ENCODE data around the gene PSTPIP2. TPM values are rescaled to one million over a fixed set of nuclear protein-coding genes. Genes with fewer than 3 reads are reported as not detected.
"Not testable (repeated sequence)": the region's sequence is repeated elsewhere in the genome, so short reads cannot be mapped to it uniquely, and the experiment has no call there.

Gene PSTPIP2
- total RNA-seq, 1 donor from 2014 or later = 3.8 TPM

DNA sequence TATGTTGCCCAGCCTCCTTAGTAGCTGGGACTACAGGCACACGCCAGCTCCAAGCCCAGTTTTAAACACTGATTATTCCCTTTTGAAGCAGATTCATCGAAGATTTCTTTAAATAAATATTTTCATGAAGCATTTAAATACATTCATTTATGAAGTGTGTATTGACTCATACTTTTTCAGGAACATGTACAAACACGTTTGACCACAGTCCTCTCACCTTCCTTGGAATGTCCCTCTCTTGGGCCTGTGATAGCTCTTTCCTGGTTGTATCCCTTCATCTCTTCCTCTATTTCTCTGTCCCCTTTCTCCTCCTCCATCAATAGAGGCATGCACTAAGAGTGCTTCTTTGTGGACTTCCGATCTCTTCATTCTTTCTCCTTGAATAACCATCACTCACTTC, 2.5 kb downstream of the PSTPIP2 start:
- no peak for DNase-seq

DNA sequence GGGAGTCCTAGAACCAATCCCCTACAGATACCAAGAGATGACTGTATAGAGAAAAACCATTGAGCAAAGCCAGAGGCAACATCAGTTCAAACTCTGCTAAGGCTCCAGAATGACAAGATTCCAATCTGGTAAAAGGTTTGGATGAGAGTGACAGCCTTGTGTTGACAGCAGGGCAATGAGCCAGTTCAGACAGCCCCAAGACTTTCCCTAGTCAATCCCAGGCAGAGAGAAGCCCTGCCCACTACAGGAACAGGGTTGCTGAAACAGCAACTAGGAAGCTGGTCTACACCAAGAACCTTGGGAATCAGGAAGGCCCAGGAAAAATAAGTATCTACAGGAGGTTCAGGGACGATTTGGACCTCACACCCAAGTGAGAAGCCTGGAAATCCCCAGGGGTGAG, 3.3 kb downstream of the PSTPIP2 start:
- DNase-seq = no peak

DNA sequence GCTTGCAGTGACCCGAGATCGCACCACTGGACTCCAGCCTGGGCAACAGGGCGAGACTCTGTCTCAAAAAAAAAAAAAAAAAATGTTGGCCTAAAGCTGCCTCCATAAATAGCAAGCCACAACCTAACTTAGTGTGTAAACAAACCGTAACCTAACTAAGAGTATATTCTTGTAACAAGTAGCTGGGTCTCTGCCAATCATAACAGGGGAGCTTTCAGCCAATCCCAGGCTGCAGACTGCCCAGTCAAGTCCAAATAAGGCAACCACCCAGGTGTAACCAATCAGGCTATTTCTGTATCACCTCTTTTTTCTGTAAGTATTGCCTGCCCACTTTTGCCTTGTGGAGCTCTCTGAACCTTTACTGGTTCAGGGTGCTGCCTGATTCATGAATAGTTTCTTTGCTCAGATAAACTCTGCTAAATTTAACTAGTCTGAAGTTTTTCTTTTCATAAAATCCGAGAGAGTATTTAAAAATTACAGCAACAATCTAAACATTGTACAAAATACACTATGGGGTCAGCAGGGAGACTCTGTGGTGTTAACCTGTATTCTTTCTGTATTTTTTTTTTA, 4.5 kb downstream of the PSTPIP2 start:
- no peak for DNase-seq

DNA sequence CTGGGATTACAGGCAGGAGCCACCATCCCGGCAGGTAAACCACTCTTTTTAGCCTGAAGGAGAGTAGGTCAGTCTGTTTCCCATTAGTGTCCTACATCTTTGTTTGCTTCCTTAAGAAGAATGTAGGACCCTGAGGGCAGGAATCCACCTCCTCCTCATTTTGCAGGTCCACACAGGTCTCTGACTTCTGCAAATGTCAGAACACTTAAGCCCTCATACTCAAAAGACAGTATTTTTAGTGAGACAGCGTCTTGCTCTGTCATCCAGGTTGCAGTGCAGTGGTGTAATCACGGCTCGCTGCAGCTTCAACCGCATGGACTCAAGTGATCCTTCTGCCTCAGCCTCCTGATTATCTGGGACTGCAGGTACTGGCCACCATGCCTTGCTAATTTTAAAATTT, 9.3 kb downstream of the PSTPIP2 start:
- DNase-seq = no peak

DNA sequence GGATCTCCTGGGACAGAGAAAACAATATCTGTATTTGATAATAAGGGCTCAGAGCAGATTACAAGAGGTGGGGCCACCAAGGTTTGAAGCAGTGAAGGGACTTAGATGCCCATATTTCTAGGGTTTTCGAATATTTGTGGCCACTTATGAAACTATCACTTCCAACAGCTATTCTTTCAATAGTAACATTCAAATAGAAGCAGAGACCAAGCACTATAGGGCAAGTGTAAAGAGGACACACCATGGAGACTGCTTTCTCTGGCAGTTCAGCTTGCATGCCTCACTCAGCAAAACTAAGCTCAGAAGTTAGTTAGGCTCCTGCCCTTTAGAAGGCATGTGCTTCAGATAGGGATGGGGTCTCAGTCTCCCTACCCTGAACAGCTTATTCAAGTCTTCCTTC, 10.3 kb downstream of the PSTPIP2 start:
- DNase-seq = no peak

DNA sequence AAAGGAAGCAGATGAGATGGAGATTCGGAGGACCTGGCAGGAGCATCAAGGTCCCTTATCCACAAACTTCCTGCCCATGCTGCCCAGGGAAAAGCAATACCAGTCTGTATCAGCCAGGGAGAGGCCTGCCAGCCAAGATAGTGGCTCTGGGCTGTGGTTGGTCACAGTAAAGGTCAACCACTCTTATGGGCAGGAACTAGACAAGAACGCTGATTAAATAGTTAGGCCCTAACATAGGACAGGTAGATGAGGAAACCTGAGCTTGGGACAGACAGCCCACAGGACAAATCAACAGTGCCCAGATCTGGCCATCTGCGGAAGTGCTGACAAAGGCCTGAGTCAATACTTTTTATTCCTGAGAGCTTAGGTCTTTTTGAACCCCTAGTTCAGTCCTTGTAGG, 10.7 kb downstream of the PSTPIP2 start:
- DNase-seq = no peak

DNA sequence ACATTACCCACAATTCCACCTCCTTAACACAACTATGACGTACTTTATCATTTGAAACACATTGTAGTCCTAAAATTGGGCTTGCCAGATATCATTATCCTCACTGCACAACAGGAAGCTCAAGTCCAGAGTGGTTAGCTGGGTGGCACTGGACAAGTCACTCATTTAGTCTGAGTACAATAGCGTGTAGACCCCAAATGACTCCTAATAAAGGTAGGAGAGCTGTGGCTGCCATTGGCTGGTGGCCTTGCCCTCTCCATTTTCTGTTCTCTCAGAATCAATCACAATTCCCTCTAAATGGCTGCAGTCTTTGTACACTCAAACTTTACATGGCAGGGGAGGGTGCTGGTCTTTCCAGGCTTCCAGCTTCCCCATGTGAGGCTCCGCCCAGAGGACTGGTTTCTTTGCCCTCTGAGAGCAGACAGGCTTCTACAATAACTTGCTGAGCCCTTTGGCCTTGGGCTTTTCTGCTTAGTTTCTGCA, 11.7 kb downstream of the PSTPIP2 start:
- DNase-seq = no peak

DNA sequence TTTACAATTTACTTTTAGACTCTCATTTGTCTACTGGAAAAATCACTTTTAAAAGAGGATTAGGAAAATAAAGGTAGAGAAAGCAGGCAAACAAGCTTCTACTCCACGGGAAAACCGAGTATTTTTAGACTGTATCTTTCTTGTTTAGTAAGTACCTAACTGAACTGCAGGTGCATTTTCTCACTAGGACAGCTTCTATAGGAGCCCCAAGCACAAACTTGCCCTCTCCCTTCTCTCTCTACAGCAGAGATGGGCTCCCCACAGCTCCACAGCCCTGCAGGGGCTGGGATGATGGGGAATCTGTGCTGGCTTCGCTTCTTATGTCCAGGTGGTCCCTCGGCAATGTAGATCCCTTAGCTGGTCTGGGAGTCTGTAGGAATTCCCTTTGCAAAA, 16.2 kb downstream of the PSTPIP2 start:
- no peak for DNase-seq

DNA sequence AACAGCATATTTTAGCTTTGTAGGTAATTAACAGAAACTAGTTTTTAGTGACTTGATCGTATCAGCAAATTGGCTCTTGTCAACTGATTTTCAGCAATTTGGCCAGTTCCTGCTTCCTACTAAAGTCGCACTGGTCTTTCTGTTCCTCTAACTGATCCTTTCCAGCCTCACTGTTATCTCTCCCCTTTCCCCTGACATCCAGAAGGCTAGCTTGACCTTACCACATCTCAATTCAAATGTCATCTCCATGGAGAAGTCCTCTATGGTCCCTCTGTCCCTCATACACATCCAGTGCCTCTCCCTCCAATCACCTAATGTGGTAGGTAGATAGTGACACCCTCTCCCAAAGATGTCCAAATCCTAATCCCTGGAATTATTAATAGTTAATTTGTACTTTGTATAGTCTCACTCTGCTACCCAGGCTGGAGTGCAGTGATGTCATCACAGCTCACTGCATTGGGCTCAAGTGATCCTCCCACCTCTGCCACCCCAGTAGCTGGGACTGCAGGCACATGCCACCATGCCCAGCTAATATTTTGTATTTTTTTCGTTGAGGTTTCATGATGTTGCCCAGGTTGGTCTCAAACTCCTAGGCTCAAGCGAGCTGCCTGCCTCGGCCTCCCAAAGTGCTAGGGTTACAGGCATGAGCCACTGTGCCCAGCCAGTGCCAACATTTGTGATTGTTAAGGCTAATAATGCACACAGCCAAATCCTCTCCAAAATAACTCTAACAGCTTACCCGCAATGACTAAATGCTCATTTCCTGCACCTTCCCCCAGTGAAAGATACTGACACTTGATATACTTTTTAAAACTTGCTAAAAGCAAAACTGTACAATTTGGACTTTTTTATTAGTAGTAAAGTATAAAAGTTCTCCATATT, 16.9 kb downstream of the PSTPIP2 start:
- no peak for DNase-seq

DNA sequence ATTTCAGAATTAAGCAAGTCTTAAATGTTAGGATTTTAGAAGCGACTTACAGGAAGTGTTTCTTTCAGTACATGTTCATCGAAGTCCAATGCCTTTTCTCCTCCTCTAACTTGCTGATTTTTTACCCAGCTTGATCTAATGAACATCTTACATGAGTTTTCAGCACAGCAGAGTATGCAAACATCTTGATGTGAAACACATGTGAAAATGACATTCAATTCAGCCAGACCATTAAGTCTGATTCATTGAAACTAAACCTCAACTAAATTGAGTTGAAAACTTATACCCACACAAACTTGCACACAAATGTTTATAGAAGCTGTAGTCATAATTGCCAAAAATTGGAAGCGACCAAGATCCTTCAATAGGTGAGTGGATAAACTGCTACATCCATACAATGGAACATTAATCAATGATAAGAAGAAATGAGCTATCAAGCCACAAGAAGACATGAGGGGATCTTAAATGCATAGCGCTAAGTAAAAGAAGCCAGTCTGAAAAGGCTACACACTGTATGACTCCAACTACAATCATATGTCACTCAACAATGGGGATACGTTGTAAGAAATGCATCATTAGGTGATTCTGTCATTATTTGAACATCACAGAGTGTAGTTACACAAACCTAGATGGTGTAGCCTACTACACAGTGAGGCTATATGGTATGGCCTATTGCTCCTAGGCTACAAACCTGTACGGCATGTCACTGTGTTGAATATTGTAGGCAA, 18.5 kb downstream of the PSTPIP2 start:
- no peak for DNase-seq

DNA sequence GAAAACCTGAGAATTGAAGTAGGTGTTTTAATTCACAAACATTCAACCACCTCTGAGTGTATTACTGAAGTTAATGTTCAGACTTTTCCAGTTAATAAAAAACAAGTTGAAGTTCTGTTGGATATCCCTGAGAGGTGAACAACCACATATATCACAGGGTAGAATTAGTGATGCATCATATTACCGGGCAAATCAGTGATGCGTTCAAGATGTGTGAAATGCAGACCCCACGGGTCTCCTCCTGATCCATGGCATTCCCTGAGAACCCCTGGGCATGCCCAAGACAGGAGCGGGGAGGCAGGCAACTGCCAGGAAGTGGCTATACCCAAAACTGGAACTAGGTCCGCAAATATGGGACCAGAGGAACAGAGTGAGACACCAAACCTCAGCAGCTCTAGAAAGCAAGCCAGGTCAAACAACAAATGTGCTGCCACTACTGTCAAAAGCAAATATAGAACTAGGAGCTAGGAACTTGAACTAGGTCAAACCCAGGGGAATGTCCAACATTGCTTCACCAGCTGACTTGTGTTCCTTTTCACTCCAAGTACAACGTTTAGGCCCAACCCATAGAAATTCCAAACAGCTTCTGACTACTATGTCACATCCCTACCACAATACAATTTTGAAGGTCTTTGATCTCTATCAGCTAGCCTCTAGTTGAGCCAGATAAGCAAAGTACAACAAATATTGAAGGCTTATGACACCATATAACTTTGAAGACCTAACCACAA, 20.2 kb downstream of the PSTPIP2 start:
- DNase-seq = no peak

DNA sequence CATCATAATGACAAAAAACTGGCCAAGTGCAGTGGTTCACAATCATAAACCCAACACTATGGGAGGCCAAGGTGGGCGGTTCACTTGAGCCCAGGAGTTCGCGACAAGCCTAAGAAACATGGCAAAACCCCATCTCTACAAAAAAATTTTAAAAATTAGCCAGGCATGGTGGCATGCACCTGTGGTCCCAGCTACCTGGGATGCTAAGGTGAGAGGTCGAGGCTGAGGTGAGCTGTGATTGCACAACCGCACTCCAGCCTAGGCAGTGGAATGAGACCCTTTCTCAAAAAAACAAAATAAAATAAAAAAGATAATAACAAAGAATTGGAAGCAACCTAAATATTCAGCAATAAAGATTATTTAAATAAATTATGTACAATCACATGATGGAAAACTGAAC, 21.8 kb downstream of the PSTPIP2 start:
- no peak for DNase-seq

DNA sequence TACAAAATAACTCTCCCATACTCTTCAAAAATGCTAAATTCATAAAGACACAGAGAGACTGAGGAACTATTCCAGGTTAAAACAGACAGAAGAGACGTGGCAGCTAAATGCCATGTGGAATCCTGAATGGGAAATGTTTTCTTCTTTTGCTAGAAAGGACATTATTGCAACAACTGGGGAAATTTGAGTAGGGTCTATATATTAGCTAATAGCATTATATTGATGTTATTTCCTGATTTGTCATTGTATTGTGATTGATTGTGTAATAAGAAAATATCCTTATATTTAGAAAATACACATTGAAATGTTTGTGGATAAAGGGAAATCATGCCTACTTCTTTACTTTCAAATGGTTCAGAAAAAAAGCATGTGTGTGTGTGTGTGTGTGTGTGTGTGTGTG, 23.4 kb downstream of the PSTPIP2 start:
- no peak for DNase-seq

DNA sequence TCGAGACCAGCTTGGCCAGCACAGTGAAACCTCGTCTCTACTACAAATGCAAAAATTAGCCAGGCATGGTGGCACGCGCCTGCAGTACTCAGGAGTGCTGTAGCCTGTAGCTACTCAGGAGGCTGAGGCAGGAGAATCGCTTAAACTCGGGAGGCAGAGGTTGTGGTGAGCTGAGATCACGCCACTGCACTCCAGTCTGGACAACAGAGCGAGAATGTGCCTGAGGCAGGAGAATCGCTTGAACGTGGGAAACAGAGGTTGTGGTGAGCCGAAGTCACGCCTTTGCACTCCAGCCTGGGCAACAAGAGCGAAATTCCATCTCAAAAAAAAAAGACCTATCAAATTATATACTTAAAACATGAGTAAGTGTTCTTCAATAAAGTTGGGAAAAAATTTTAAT, 24.7 kb downstream of the PSTPIP2 start:
- not testable (repeated sequence) for DNase-seq

DNA sequence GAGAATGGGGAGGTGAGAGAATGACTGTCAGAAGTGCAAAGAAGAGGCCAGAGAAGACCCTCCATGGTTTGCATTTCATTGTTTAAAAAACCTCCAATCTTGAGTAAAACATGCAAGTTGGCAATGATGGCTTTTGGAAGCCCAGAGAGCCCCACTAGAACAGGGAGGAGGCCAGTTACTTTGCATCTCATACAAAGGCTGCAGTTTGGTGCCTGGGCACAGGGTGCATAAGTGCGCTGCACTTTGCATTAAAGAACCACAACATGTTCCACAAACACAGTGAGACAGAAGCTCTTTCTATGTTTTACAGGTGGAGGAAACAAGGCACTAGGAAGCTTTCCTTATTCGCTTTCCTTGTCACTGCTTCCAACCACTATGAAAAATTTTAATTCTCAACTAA, 25.4 kb downstream of the PSTPIP2 start:
- DNase-seq = no peak

DNA sequence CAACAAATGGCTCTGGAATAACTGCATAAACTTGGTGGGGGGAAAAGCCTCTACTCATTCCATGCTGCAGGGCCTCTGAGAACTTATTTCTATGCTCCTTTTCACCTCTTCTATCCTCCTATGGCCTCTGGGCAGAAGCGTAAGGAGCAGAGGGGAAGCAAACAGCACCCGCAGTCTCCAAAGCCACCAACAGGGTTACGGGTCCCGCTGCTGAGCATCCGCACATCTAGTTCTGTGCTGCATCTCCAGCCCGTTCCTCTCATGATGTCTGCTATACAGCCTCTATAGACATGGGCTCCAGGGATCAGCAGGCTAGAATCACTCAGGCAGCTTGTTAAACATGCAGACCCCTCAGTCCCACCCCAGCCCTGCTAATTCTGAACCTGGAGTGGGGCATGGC, 25.9 kb downstream of the PSTPIP2 start:
- DNase-seq = no peak

DNA sequence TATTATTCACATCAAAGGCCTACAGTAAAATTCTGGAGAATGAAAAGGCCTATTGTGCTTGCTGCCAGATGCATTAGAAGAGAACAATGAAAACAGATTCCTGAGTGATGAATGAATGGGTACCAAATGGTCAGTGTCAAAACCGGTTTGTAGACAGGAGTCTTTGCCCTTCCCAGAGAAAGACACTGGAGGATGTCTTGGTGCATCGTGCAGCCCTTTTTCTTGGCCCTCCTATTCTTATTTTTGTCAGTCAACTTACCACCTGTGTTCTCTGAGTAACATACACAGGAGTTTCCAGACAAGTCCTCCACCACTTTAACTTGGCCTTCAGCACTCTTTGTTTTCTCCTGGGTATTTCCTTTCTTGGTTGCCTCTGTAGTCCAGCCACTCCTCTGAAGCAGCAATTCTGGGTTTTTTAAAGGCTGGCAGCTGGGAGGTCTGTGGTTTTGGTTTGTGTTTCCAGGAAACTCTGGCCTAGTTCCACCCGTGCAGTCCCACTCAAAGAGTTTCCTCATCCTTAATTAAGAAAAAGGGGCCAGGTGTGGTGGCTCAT, 29.4 kb downstream of the PSTPIP2 start:
- peak; percentile 56 for DNase-seq

DNA sequence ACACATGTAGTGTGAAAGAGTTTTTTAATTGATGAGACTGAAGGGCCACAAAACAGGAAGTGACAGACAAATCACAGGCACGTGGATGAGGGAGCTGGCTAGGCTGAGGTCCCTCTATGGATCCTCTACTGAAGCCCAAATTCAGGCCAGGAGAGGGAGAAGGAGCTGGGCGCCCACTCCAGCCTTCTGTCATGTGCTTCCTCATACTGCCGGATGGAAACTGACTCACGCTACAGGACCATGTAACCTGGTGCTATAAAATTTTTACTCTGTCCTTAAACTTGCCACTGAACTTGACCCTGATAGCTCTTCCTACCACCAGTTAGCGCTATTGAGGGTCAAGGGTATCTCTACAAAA, 31.3 kb downstream of the PSTPIP2 start:
- DNase-seq = no peak

DNA sequence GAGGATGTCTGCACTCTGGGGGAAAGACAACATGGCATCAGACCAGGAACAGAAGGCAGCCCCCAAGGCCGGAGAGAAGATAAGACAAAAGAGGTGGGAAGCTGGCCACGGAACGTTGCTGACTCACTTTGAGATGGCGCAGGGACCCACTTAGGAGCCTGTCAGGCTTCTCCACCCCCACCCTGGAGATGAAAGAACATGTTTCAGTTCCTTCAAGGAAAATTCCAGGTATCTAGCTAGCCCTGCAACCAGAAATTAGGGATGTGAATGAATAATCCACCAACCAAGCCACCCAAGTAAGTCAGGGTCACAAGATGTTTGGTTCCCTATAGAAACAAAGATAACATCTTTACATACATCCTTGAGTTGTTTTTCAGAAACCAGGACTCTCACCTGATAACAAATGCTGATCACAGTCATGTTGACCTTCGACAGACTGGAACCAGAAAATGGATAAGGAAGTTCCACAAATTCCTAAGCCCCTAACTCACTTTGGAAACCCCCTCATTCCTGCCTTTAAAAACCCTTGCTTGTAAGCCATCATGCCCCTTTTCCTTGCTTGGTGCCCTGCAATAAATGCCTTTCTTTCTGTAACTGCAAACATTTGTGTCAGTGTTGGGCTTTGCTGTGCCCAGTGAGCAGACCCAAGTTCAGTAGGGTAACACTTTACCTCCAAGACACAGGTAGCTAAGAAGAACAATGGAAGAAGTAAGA, 31.9 kb downstream of the PSTPIP2 start:
- DNase-seq = no peak

DNA sequence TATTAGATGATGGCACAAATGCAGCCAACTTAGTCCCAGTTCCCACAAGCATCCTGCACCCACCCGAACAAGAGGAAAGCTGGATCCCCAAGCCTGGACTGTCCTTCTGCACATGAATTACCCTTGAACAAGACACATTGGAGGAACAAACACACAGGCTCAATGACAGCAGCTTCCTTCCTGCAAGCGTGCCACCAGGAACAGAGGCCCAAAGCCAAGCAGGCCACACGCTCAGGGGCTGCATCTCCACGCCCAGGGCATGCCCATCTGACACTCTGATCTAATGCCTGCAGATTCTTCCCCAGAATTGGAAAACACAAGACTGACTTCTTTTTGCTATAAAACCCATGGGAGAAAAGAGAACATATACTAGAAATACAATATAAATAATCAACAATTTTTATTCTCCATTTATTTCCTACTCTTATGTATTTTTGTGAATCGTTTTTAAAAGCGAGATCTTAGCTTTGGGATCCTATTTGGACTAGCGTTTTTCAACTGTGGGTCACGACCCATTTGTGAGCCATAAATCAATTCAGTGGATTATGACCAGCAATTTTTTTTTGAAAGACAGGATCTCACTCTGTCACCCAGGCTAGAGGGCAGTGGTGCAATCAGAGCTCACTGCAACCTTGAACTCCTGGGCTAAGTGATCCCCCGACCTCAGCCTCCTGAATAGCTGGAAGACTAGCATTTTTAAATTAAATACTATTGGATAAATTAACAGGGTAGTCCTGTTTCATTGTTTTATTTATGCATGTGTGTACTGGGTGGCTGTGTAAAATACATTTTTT, 34.4 kb downstream of the PSTPIP2 start:
- no peak for DNase-seq
